Regular cardiac myocyte (primary cell): ENCODE results near the gene TBRG4. TPM values are rescaled to one million over a fixed set of nuclear protein-coding genes. Genes with fewer than 3 reads are reported as not detected.

Source experiments
- total RNA-seq: library from RNA; depleted of rRNA; stranded (reverse); fragments of >200 nt; gene quantifications from 2 replicates; pipeline ENCODE4 v1.2.3, GENCODE V29; 2014

TBRG4 gene
- total RNA-seq = 57.2 and 87.4 TPM in 2 replicates

GRCh38 chr7:45111298-45112223 lies at the start of gene TBRG4:
Gene TBRG4, minus strand, starts transcription at chr7:45111697. Its CDS starts 2,460 bp downstream, at chr7:45109237.

DNA sequence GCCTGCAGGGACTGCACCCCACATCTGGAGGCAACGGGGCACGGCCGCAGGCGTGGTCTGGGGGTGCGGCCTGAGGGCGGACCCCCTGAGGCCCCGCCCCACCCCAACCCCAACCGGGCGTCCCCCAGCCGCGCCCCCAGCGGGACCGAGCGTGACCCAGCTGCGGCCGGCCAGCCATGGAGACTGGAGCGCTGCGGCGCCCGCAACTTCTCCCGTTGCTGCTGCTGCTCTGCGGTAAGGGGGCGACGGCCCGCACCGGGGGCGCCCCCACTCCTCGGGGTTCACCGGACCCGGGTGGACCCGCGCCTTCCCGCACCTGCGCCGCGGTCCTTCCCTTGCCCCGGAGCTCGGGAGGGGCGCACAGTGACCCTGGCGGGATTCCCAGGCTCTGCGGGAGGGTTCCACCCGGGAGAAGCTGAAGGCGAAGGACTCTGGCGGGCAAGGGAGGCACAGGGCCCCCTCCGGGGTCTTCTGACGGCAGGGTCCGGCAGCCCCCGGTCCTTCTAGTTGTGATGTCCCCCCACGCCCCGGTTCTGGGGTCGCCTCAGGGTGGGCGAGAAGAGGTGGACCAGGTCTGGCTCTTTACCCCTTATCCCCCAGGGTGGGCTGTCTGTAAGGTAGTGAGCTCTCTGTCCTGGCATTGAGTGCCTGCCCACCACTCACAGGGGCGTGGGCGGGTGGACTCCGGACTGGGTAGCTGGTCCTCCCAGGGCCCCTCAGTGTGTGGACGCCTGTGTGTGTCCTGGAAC lies 46.3 kb upstream of the TBRG4 start, which contains the start of gene RAMP3:
Gene RAMP3 (plus strand): TSS at position 139 of the 749 bp plus-strand sequence. CDS start 38 bp downstream, at position 177.

GRCh38 chr7:45088821-45089340 lies 22.6 kb downstream of the TBRG4 start, which contains the start of gene NACAD:
Gene NACAD, minus strand, starts transcription at chr7:45088969. Its CDS starts 75 bp downstream, at chr7:45088894.

Other genes starting within 250 kb of the TBRG4 start
- 13.5 and 14.8 TPM in 2 replicates for gene PURB, start 226.2 kb downstream of the TBRG4 start, total RNA-seq
- gene MYO1G, start 132.7 kb downstream of the TBRG4 start, total RNA-seq = under 0.01 TPM in 2 replicates
- 47.1 and 99.7 TPM in 2 replicates for gene CCM2, start 111.5 kb downstream of the TBRG4 start, total RNA-seq
- 0.38 and 0.56 TPM in 2 replicates for gene NACAD, start 22.7 kb downstream of the TBRG4 start, total RNA-seq
- 0.28 TPM in 1 of 2 replicates, not detected in the other for gene RAMP3, start 46.1 kb upstream of the TBRG4 start, total RNA-seq